Measurements from ENCODE around the gene IRX2.
A peak's percentile ranks its signal among the peaks of the same experiment; 100 is the strongest.

Gene IRX2

GRCh38 chr5:2714026-2714425 is 37.5 kb downstream of the IRX2 start:
- H3K4me3 ChIP-seq (ENCODE audit: low read length): no peak overlapping the region
- no peak for DNase-seq (ENCODE audit: low read depth)
- no peak for TF ChIP-seq CTCF (conservative IDR thresholded peaks at IDR 0.05; ENCODE audit: low read length)

GRCh38 chr5:2711446-2712425 is 39.7 kb downstream of the IRX2 start:
- H3K4me3 ChIP-seq (ENCODE audit: low read length): no peak overlapping the region
- no peak for DNase-seq (ENCODE audit: low read depth)
- TF ChIP-seq CTCF (conservative IDR thresholded peaks at IDR 0.05; ENCODE audit: low read length): no peak

- no peak overlapping the region for H3K4me3 ChIP-seq (ENCODE audit: low read length)
- peak; percentile 50 for TF ChIP-seq CTCF (conservative IDR thresholded peaks at IDR 0.05; ENCODE audit: low read length)
- DNase-seq (ENCODE audit: low read depth): peak; percentile 26
Measured at GRCh38 chr5:2710910-2711309, 40.6 kb downstream of the IRX2 start.

GRCh38 chr5:2709976-2710689 is 41.3 kb downstream of the IRX2 start:
- no peak for DNase-seq (ENCODE audit: low read depth)
- no peak for TF ChIP-seq CTCF (conservative IDR thresholded peaks at IDR 0.05; ENCODE audit: low read length)
- no peak overlapping the region for H3K4me3 ChIP-seq (ENCODE audit: low read length)

- DNase-seq (ENCODE audit: low read depth): no peak
- H3K4me3 ChIP-seq (ENCODE audit: low read length): no peak overlapping the region
- TF ChIP-seq CTCF (conservative IDR thresholded peaks at IDR 0.05; ENCODE audit: low read length): no peak
Measured at GRCh38 chr5:2708751-2709150, 42.7 kb downstream of the IRX2 start.

- no peak for TF ChIP-seq CTCF (conservative IDR thresholded peaks at IDR 0.05; ENCODE audit: low read length)
- no peak for DNase-seq (ENCODE audit: low read depth)
- H3K4me3 ChIP-seq (ENCODE audit: low read length): no peak overlapping the region
Measured at GRCh38 chr5:2708132-2708531, 43.3 kb downstream of the IRX2 start.
